SK-N-MC (cell line): ENCODE measurements around the gene PDF.

Experiments
- EZH2 ChIP-seq: fragments of 200-600 bp; sonication (generic); IDR thresholded peaks from one replicate; pipeline ENCODE4 v1.6.1; 2017; ENCODE audit warnings: antibody characterized with exemption
- FOXP2 ChIP-seq: optimal IDR thresholded peaks from 2 replicates; pipeline ENCODE3; 2011; ENCODE audit warnings: mild to moderate bottlenecking, moderate library complexity; ENCODE audit not compliant: insufficient read depth; ENCODE audit errors: extremely low read length, control extremely low read depth
- POLR2AphosphoS5 ChIP-seq: IDR thresholded peaks from 2 replicates; pipeline ENCODE4 v1.6.1; 2012; ENCODE audit warnings: mild to moderate bottlenecking, low read depth, low read length, borderline replicate concordance

DNA sequence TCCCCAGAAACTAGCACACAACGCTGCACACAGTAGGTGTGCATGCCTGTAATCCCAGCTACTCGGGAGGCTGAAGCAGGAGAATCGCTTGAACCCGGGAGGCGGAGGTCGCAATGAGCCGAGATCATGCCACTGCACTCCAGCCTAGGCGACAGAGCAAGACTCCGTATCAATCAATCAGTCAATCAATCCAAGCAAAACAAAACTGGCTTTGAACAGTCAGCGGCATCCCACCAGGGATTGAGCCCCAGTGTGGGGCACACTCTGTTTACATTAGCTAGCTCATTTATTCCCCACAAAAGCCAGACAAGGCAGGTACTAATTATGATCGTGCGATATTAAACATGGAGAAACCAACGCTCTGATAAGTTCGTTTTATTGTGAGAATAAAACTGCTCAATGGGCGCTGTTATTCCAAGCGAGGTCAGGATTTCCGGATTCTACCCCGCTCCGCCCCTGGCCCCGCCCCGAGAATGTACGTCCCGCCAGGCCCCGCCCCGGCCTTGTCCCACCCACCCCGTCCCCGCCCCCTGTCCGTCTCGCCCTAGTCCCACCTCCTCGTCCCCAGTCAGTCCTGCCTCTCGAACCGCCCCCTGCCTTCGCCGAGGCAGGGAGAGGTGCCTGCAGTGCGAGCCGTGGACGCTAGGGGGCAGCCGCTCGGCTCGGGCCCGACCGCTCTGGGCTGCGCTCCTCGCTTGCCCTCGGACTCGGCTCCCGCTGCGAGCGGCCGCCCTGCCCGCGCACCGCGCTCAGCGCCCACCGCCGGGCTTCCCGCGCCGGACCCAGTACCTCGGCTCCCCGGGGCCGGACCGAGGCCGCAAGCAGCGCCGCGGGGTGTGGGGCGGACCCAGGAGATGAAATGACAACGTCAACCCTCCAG lies 19.5 kb downstream of the PDF start, which contains the start of gene VPS4A:
- TF ChIP-seq POLR2AphosphoS5 (no peak; the same call in 1 of the 2 replicates), EZH2 (no peak), FOXP2 (no peak)
